IPS-NIHi11 (cell line): ENCODE measurements around the gene PDE11A.
A peak's percentile ranks its signal among the peaks of the same experiment; 100 is the strongest.
"Not testable (repeated sequence)": the region's sequence is repeated elsewhere in the genome, so short reads cannot be mapped to it uniquely, and the experiment has no call there.

Experiments used
- DNase-seq: peaks from one replicate; pipeline ENCODE4 v3.0.0; 2012; ENCODE audit warnings: mixed read lengths, low spot score

The PDE11A gene

DNA sequence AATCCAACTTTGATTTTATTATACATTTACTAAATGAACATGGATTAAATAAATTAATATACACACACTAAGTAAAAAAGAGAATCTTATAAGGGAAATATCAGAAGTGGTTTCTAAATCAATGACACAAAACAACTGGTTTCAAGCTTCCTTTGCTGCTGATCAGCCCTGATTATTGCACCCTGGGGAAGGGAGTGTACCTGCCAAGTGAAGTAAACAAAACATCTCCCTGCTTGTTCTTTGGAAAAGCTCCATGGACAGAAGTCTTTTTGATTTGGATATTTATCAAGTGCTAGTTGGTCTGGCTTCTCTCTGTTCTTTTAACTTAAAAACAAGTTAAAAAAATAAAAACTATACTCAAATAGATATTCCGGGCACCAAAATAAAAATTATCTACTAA, 190.1 kb downstream of the PDE11A start:
- DNase-seq, result no peak

DNA sequence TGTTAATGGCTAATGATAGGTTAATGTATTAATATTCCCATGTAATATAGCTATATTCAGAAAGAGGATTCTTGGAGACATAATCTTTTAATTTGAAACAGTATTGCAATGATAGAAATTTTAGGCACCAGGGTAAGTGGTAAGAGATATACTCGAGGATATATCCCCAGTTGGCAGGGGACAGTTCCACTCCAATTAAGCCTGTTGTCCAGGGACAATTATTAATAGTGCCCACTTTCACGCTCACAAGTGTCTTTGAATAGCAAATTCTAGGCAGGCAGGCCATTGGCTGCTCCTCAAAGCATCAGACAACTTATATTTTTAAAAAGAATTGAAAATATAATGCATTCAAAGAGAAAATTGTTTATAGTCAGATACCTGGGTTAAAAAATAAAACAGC, 190.7 kb downstream of the PDE11A start:
- DNase-seq, result no peak

- no peak for DNase-seq
These were observed 191.4 kb downstream of the PDE11A start for GRCh38 chr2:177881008-177881747.

DNA sequence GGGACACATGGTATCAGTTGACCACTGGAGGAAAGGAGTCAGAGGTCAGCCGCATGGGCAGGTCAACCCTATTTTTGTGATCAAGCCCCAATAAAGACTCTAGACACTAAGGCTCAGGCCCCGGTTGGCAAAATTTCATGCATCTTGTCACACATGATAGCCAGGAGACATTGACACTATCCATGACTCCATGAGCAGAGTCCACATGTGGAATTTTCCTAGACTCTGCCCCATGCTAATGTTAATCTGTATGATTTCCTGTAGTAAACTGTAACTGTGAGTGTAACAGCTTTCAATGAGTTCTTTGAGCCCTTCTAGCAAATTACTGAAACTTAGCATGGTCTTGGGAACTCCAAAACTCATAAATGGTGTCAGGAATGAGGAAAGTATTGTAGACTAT, 192.3 kb downstream of the PDE11A start:
- no peak for DNase-seq

- no peak for DNase-seq
These were observed 195.6 kb downstream of the PDE11A start for GRCh38 chr2:177876950-177877349.

GRCh38 chr2:177874686-177875085, 197.9 kb downstream of the PDE11A start:
- DNase-seq, result no peak

DNA sequence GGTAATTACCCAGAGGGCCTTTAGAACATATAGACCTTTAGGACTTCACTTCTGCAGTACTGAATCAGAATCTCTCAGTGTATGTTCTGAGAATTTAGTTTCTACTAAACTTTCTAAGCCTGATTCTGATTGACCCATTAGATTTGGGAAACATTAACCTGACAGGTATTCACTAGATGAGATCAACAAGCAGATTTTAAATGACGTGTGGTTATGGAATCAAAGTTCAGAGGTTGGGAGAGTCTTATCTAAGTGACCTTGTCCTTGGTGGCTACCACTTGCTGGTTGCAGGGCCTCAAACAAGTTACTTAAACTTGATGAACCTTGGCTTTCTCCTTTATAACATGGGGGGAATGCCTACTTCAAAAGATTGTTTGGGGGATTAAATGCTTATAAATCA, 198.7 kb downstream of the PDE11A start:
- DNase-seq, result no peak

DNA sequence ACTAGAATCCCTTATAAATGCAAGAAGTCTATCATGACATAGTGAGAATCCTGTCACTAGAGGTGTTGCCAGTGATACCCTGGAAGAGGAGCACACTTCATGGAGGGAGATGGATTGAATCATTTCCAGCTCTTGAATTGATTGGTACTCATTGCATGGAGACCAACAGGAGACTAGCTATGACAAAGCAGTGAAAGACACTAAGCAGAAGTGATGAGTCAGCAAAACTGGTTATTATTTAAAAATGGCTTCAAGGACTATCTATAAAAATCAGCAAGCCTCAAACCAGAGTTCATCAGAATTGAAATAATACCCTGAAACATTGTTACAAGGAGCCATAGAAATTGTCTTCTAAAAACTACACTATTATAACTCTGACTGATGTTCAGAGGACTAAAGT, 200.3 kb downstream of the PDE11A start:
- DNase-seq, result no peak

- DNase-seq, result no peak
These were observed 202.7 kb downstream of the PDE11A start for GRCh38 chr2:177869912-177870311.

GRCh38 chr2:177869209-177869608, 203.4 kb downstream of the PDE11A start:
- no peak for DNase-seq

DNA sequence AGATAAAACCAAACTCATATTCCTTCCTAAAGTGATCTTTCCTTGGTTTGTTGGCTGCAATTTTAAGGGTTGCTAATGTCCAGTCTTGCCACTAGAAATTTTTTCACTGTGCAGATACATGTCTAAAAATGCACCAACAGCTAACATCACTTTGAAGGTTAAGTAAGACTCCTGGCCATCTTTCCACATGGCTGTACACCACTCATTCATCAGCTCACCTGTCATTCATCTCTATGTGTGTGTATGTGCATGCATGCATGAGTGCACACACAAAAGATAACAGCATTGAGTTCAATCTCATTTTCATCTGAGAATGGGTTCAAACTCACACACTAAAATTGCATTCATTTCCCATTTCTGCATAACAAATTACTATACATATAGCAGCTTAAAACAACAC, 203.8 kb downstream of the PDE11A start:
- DNase-seq, result no peak

DNA sequence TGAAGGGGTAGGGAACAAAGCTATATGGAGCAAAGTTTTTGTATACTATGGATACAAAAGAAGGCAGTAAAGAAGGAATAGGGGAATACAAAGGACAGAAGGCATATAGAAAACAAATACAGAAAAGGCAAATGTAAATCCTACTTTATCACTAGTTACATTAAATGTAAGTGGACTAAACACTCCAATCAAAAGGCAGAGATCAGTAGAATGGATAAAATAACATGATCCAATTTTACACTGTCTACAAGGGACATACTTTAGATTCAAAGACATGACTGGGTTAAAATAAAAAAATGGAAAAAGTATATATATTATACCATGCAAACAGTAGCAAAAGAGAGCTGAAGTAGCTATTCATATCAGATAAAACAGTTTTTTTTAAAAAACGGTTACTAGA, 215.0 kb downstream of the PDE11A start:
- no peak for DNase-seq

- peak; percentile 8 for DNase-seq
These were observed 220.2 kb downstream of the PDE11A start for GRCh38 chr2:177852389-177852788.

- DNase-seq, result no peak
These were observed 229.4 kb downstream of the PDE11A start for GRCh38 chr2:177843188-177843587.

GRCh38 chr2:177842243-177842642, 230.3 kb downstream of the PDE11A start:
- no peak for DNase-seq

GRCh38 chr2:177835418-177836204, 237.0 kb downstream of the PDE11A start:
- DNase-seq, result not testable (repeated sequence)

DNA sequence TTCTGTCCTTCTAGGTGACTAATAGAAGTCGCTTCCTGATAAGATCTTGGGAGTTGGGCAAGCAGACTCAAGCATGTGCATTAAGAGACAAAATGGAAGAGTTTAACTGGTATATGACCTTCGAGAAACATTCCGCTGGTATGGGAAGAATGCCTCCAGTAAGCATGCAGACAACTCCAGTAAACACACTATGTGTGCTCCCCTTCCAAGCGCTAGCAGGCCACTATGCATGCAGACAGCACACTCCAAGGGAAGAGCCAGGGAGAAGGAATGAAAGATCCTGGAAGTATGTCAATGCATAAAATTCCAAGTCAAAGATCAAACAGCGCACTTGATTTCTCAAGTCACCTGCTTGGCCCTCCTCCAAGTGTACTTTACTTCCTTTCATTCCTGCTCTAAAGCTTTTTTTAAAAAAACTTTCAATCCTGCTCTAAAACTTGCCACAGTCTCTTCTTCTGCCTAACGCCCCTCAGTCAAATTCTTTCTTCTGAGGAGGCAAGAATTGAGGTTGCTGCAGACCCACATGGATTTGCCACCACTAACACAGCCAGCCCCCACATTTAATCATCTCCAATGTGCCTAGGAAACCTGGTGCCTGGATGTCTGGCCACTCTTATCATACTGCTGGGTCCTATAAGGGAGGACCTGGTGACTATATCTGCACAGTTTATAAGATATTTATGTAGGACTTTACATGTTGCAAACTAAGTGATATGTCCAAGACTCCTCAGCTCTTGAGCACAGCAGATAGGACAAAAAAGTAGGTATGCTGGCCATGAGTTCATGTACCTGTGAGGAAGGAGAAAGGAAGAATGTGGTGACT, 239.8 kb downstream of the PDE11A start:
- DNase-seq, result no peak

- peak; percentile 7 for DNase-seq
These were observed 241.6 kb downstream of the PDE11A start for GRCh38 chr2:177830881-177831386.

GRCh38 chr2:177828557-177828956, 244.0 kb downstream of the PDE11A start:
- no peak for DNase-seq

GRCh38 chr2:177826897-177827296, 245.7 kb downstream of the PDE11A start:
- no peak for DNase-seq

DNA sequence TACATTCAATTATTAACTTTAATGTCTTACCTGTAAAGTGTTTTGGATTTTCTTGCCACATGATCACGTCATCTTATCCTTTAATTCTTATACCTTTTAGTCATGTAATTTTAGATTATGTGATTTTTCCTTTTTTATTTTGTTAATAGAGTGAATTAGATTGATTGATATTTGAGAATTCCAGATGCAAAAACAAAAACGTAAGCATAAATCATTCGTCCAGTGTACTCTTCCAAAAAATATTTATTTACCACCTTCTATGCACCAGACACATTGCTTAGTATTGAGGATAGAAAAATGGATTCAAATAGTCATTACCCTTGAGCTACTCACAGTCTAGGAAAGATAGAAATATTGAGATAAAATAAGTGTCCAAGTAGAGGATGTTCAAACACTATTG, 249.6 kb downstream of the PDE11A start:
- no peak for DNase-seq

DNA sequence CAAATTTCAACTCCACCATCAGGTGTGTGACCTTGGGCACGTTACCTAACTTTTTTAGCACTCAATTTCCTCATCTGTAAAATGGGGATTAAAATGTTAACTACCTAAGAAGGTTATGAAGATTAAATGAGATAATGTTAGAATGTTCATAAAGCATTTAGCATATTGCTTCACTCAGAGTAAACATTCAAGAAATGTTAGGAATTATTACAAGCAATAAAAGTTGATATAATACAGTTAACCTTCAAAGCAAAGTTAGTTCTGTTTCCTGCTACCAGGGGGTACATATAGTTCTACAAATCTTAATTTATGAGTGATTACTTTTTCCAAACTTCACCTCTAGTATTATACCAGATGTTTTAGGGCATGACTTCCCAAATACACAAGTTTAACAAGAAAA, 254.2 kb downstream of the PDE11A start:
- no peak for DNase-seq
